ENCODE measurements around the gene MAGEB6B.
"Not testable (repeated sequence)": the region's sequence is repeated elsewhere in the genome, so short reads cannot be mapped to it uniquely, and the experiment has no call there.

DNA sequence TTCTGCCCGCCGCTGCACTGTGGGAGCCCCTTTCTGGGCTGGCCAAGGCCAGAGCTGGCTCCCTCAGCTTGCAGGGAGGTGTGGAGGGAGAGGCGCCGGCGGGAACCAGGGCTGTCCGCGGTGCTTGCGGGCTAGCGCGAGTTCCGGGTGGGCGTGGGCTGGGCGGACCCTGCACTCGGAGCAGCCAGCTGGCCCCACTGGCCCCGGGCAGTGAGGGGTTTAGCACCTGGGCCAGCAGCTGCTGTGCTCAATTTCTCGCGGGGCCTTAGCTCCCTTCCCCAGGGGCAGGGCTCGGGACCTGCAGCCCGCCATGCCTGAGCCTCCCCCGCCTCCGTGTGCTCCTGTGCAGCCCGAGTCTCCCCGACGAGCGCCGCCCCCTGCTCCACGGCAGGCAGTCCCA is 44.3 kb downstream of the MAGEB6B start:
- TF ChIP-seq, protein P1, sequence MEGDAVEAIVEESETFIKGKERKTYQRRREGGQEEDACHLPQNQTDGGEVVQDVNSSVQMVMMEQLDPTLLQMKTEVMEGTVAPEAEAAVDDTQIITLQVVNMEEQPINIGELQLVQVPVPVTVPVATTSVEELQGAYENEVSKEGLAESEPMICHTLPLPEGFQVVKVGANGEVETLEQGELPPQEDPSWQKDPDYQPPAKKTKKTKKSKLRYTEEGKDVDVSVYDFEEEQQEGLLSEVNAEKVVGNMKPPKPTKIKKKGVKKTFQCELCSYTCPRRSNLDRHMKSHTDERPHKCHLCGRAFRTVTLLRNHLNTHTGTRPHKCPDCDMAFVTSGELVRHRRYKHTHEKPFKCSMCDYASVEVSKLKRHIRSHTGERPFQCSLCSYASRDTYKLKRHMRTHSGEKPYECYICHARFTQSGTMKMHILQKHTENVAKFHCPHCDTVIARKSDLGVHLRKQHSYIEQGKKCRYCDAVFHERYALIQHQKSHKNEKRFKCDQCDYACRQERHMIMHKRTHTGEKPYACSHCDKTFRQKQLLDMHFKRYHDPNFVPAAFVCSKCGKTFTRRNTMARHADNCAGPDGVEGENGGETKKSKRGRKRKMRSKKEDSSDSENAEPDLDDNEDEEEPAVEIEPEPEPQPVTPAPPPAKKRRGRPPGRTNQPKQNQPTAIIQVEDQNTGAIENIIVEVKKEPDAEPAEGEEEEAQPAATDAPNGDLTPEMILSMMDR (IDR thresholded peaks at IDR 0.05), result not testable (repeated sequence)
- TF ChIP-seq POLR2A (IDR thresholded peaks at IDR 0.05), result not testable (repeated sequence)

All from right lobe of liver (tissue), 4 donors.